DOHH2 (cell line): ENCODE data around the gene SLC39A11.

Source experiments
- H3F3A ChIP-seq: fragments of 200-600 bp; sonication (generic), shearing (Covaris generic); 2 replicates; pipeline ENCODE4 v1.6.0; 2016; ENCODE audit warnings: antibody characterized with exemption, mild to moderate bottlenecking; ENCODE audit not compliant: control insufficient read depth, insufficient read depth
- H3K27ac ChIP-seq: fragments of 200-600 bp; sonication (generic); 2 replicates; pipeline ENCODE4 v1.5.1; 2014; ENCODE audit warnings: low read depth, mild to moderate bottlenecking, low read length, moderate library complexity
- H3K27me3 ChIP-seq: fragments of 200-600 bp; sonication (generic); 2 replicates; pipeline ENCODE4 v1.6.1; 2014; ENCODE audit warnings: mild to moderate bottlenecking, low read length, mixed read lengths; ENCODE audit not compliant: control insufficient read depth
- H3K36me3 ChIP-seq: fragments of 200-600 bp; sonication (generic); 2 replicates; pipeline ENCODE4 v1.6.1; 2014; ENCODE audit warnings: mild to moderate bottlenecking, low read length, moderate library complexity, mixed read lengths; ENCODE audit not compliant: control insufficient read depth
- H3K4me1 ChIP-seq: fragments of 200-600 bp; sonication (generic); 2 replicates; pipeline ENCODE4 v1.6.1; 2014; ENCODE audit warnings: mild to moderate bottlenecking, low read length, mixed read lengths; ENCODE audit not compliant: control insufficient read depth
- H3K4me2 ChIP-seq: fragments of 200-600 bp; sonication (generic); 2 replicates; pipeline ENCODE4 v1.6.0; 2014; ENCODE audit warnings: mild to moderate bottlenecking, low read length, moderate library complexity
- H3K4me3 ChIP-seq: fragments of 200-600 bp; sonication (generic); 2 replicates; pipeline ENCODE4 v1.5.1; 2014; ENCODE audit warnings: mild to moderate bottlenecking, low read length, mixed read lengths
- H3K79me2 ChIP-seq: fragments of 200-600 bp; sonication (generic); 2 replicates; pipeline ENCODE4 v1.6.1; 2014; ENCODE audit warnings: mild to moderate bottlenecking, low read length, mixed read lengths; ENCODE audit not compliant: control insufficient read depth
- H3K9me2 ChIP-seq: fragments of 200-600 bp; sonication (generic); replicated peaks from 2 replicates; pipeline ENCODE4 v1.6.1; 2014; ENCODE audit warnings: mild to moderate bottlenecking, low read length, mixed read lengths; ENCODE audit not compliant: control insufficient read depth
- H3K9me3 ChIP-seq: fragments of 200-600 bp; sonication (generic); 2 replicates; pipeline ENCODE4 v1.6.1; 2014; ENCODE audit warnings: antibody characterized with exemption, low read length, mixed read lengths; ENCODE audit not compliant: control insufficient read depth, insufficient read depth
- H4K20me1 ChIP-seq: fragments of 200-600 bp; sonication (generic); 2 replicates; pipeline ENCODE4 v1.6.0; 2014; ENCODE audit warnings: low read depth, mild to moderate bottlenecking, antibody characterized with exemption, low read length, moderate library complexity; ENCODE audit not compliant: control insufficient read depth, insufficient read depth
- CTCF ChIP-seq: fragments of 200-600 bp; sonication (generic); IDR thresholded peaks from one replicate; pipeline ENCODE4 v1.5.1; 2014; ENCODE audit warnings: antibody characterized with exemption, mild to moderate bottlenecking, low read depth, low read length; ENCODE audit not compliant: poor library complexity, severe bottlenecking
- EZH2phosphoT487 ChIP-seq: fragments of 200-600 bp; sonication (generic); IDR thresholded peaks from 2 replicates; pipeline ENCODE4 v1.6.1; 2017; ENCODE audit warnings: borderline replicate concordance, mild to moderate bottlenecking, antibody characterized with exemption, low read length, moderate library complexity, mixed read lengths

SLC39A11 gene

GRCh38 chr17:73123606-73124320, 31.3 kb upstream of the SLC39A11 start:
- TF ChIP-seq CTCF: no peak
- TF ChIP-seq EZH2phosphoT487: no peak
- no peaks in the 10 kb centered on the region for H3K79me2 ChIP-seq
- no peaks in the 10 kb centered on the region for H3K27me3 ChIP-seq
- H3K9me3 ChIP-seq: no peaks in the 10 kb centered on the region
- no peak overlapping the region for H3K4me2 ChIP-seq
- H3K4me3 ChIP-seq: no peak overlapping the region
- H3F3A ChIP-seq: no peaks in the 10 kb centered on the region
- no peak overlapping the region for H3K27ac ChIP-seq
- H3K9me2 ChIP-seq: no peaks in the 10 kb centered on the region
- no peaks in the 10 kb centered on the region for H3K36me3 ChIP-seq
- H4K20me1 ChIP-seq: no peaks in the 10 kb centered on the region
- H3K4me1 ChIP-seq: no peaks in the 10 kb centered on the region

GRCh38 chr17:73122953-73123605, 30.6 kb upstream of the SLC39A11 start:
- Histone ChIP-seq H3K36me3 (no peaks in the 10 kb centered on the region), H3K9me2 (no peaks in the 10 kb centered on the region), H3K27me3 (no peaks in the 10 kb centered on the region), H3K4me3 (no peak overlapping the region), H3K4me2 (no peak overlapping the region), H3F3A (no peaks in the 10 kb centered on the region), H3K27ac (no peak overlapping the region), H3K4me1 (no peaks in the 10 kb centered on the region), H3K79me2 (no peaks in the 10 kb centered on the region), H3K9me3 (no peaks in the 10 kb centered on the region), H4K20me1 (no peaks in the 10 kb centered on the region)
- TF ChIP-seq EZH2phosphoT487 (no peak), CTCF (no peak)

GRCh38 chr17:73121506-73121905, 29.0 kb upstream of the SLC39A11 start:
- Histone ChIP-seq H3K79me2 (no peaks in the 10 kb centered on the region), H4K20me1 (no peaks in the 10 kb centered on the region), H3F3A (no peaks in the 10 kb centered on the region), H3K9me3 (no peaks in the 10 kb centered on the region), H3K27ac (no peak overlapping the region), H3K9me2 (no peaks in the 10 kb centered on the region), H3K4me3 (no peak overlapping the region), H3K36me3 (no peaks in the 10 kb centered on the region), H3K4me2 (no peak overlapping the region), H3K4me1 (no peaks in the 10 kb centered on the region), H3K27me3 (no peaks in the 10 kb centered on the region)
- TF ChIP-seq CTCF: no peak
- TF ChIP-seq EZH2phosphoT487: no peak
